ENCODE measurements around the gene COL11A1.

- no peak for TF ChIP-seq CTCF (IDR thresholded peaks at IDR 0.05; ENCODE audit: low read depth, low read length, poor library complexity, severe bottlenecking)
- TF ChIP-seq EZH2phosphoT487 (IDR thresholded peaks at IDR 0.05; ENCODE audit: borderline replicate concordance, low read length), result no peak
Measured at GRCh38 chr1:102937401-102937800, 170.9 kb downstream of the COL11A1 start.

Data from DOHH2 (cell line).